Measurements from ENCODE around the gene CDC42EP4. TPM values are rescaled to one million over a fixed set of nuclear protein-coding genes. Genes with fewer than 3 reads are reported as not detected.
A peak's percentile ranks its signal among the peaks of the same experiment; 100 is the strongest.

The CDC42EP4 gene
- total RNA-seq, 2 donors from 2014 or later: 38.5 to 49.7 TPM

DNA sequence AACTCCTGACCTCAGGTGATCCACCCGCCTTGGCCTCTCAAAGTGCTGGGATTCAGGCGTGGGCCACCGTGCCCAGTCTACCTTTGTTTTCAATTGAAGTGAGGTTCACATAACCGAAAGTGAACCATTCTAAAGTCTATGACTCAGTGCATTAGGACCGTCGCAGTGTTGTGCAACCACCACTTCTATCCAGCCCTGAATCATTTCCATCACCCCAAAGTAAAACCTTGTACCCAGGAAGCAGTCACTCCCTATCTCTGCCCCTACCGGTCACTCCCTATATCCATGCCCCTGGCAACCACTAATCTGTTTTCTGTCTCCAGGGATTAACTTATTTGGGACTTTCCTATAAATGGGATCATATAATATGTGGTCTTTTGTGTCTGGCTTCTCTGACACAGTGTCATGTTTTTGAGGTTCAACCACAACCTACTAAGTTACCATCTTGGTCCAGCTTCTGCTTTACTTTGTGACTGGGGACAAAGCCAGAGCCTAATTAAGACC lies 28.3 kb upstream of the CDC42EP4 start:
- peaks cover 19% of the 10 kb centered on the region for H3K4me1 ChIP-seq (ENCODE audit: control insufficient read depth, insufficient read depth, low read length)
- H3K27ac Mint-ChIP-seq: no peak overlapping the region

DNA sequence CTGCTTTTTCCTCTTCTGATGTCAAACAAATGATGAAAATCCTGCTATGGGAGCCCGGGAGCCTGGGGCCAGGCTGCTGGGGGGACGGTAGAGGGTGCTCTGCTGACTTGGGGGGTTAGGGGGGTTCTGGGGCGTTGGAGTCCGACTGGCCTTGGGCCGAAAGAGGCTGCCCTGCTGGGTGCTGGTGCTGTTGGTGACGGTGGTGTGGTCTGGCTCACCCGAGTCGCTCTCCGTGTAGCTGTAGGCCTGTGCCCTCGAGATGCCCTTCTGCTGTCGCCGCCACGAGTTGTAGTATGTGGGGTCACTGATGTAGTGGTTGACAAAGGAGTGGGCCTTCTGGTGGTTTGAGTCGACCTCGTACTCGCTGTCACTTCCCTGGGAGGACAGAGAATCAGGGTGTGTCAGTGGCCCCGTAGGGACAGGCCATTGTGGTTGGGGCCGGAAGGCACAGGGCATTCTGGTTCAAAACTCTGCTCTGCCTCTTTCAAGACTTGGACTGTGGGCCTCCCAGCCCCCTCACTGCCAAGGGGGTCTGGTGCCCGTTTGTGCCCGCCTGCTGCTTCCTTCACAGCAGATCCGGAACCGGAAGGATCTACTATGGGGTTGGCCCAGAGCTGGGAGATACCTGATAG lies 26.9 kb upstream of the CDC42EP4 start:
- H3K4me1 Mint-ChIP-seq: peaks cover 36% of the 10 kb centered on the region
- no peak overlapping the region for H3K27ac Mint-ChIP-seq
- no peak for TF ChIP-seq CTCF (conservative IDR thresholded peaks at IDR 0.05)

More for the DNA sequence above, 28.3 kb upstream of the CDC42EP4 start:
- Histone ChIP-seq H3K27me3 (ENCODE audit: control insufficient read depth, insufficient read depth, low read length, poor library complexity, severe bottlenecking) (no peaks in the 10 kb centered on the region), H3K27ac (ENCODE audit: low read depth, low read length) (no peak overlapping the region), H3K36me3 (ENCODE audit: control insufficient read depth, insufficient read depth, low read length) (no peaks in the 10 kb centered on the region), H3K9ac (ENCODE audit: extremely low read depth, low read length, poor library complexity, severe bottlenecking) (no peak overlapping the region), H3K9me3 (ENCODE audit: control insufficient read depth, low read length) (no peaks in the 10 kb centered on the region), H3K4me3 (ENCODE audit: low read length) (no peak overlapping the region)
- DNase-seq: no peak
- Mint-ChIP-seq H3K9me3 (no peaks in the 10 kb centered on the region), H3K27me3 (ENCODE audit: insufficient read depth) (no peaks in the 10 kb centered on the region), H3K36me3 (ENCODE audit: low read depth) (no peaks in the 10 kb centered on the region), H3K4me1 (peaks cover 43% of the 10 kb centered on the region), H3K4me3 (no peak overlapping the region)
- 92 to 95% methylated on average over 6 to 7 of the region's 7 CpGs for WGBS, 2 experiments (ENCODE audit: insufficient coverage in 1 of 2, insufficient read length in 1 of 2)
- TF ChIP-seq CTCF (conservative IDR thresholded peaks at IDR 0.05): peak; percentile 29

GRCh38 chr17:73338050-73338521 lies 26.3 kb upstream of the CDC42EP4 start:
- H3K4me1 Mint-ChIP-seq: peaks cover 31% of the 10 kb centered on the region
- H3K27ac Mint-ChIP-seq: no peak overlapping the region
- no peaks in the 10 kb centered on the region for H3K27me3 ChIP-seq (ENCODE audit: control insufficient read depth, insufficient read depth, low read length, poor library complexity, severe bottlenecking)
- no peak overlapping the region for H3K27ac ChIP-seq (ENCODE audit: low read depth, low read length)
- H3K36me3 ChIP-seq (ENCODE audit: control insufficient read depth, insufficient read depth, low read length): no peaks in the 10 kb centered on the region
- H3K9me3 Mint-ChIP-seq: no peaks in the 10 kb centered on the region
- no peaks in the 10 kb centered on the region for H3K9me3 ChIP-seq (ENCODE audit: control insufficient read depth, low read length)
- DNase-seq: no peak
- no peak overlapping the region for H3K9ac ChIP-seq (ENCODE audit: extremely low read depth, low read length, poor library complexity, severe bottlenecking)
- no peak for TF ChIP-seq CTCF (conservative IDR thresholded peaks at IDR 0.05)
- 91 to 97% methylated on average over 5 to 13 of the region's 13 CpGs for WGBS, 2 experiments (ENCODE audit: insufficient coverage in 1 of 2, insufficient read length in 1 of 2)
- H3K4me1 ChIP-seq (ENCODE audit: control insufficient read depth, insufficient read depth, low read length): peaks cover 9% of the 10 kb centered on the region
- no peaks in the 10 kb centered on the region for H3K27me3 Mint-ChIP-seq (ENCODE audit: insufficient read depth)
- H3K36me3 Mint-ChIP-seq (ENCODE audit: low read depth): no peaks in the 10 kb centered on the region
- H3K4me3 Mint-ChIP-seq: no peak overlapping the region
- no peak overlapping the region for H3K4me3 ChIP-seq (ENCODE audit: low read length)

More for the DNA sequence above, 26.9 kb upstream of the CDC42EP4 start:
- H3K9me3 Mint-ChIP-seq: no peaks in the 10 kb centered on the region
- H3K36me3 ChIP-seq (ENCODE audit: control insufficient read depth, insufficient read depth, low read length): no peaks in the 10 kb centered on the region
- H3K9me3 ChIP-seq (ENCODE audit: control insufficient read depth, low read length): no peaks in the 10 kb centered on the region
- H3K27me3 Mint-ChIP-seq (ENCODE audit: insufficient read depth): no peaks in the 10 kb centered on the region
- H3K4me3 ChIP-seq (ENCODE audit: low read length): no peak overlapping the region
- 95 to 98% methylated on average over 17 to 22 of the region's 22 CpGs for WGBS, 2 experiments (ENCODE audit: insufficient coverage in 1 of 2, insufficient read length in 1 of 2)
- H3K27me3 ChIP-seq (ENCODE audit: control insufficient read depth, insufficient read depth, low read length, poor library complexity, severe bottlenecking): no peaks in the 10 kb centered on the region
- DNase-seq: no peak
- H3K9ac ChIP-seq (ENCODE audit: extremely low read depth, low read length, poor library complexity, severe bottlenecking): no peak overlapping the region
- peaks cover 14% of the 10 kb centered on the region for H3K4me1 ChIP-seq (ENCODE audit: control insufficient read depth, insufficient read depth, low read length)
- no peaks in the 10 kb centered on the region for H3K36me3 Mint-ChIP-seq (ENCODE audit: low read depth)
- no peak overlapping the region for H3K27ac ChIP-seq (ENCODE audit: low read depth, low read length)
- H3K4me3 Mint-ChIP-seq: no peak overlapping the region
